H1 (cell line): Measurements from ENCODE around the gene RPN2. TPM values are rescaled to one million over a fixed set of nuclear protein-coding genes. Genes with fewer than 3 reads are reported as not detected.
A peak's percentile ranks its signal among the peaks of the same experiment; 100 is the strongest.

Experiments
- CTCF ChIA-PET: fragments of 300-600 bp; sonication (Branson Sonifier 250); formaldehyde crosslinking; loops from one replicate; lab custom pipeline; 2021; ENCODE audit not compliant: partially characterized antibody; lab: Charles Lee
- POLR2A ChIA-PET: fragments of 300-600 bp; sonication (Branson Sonifier 250); formaldehyde crosslinking; loops from one replicate; lab custom pipeline; 2021; ENCODE audit warnings: inconsistent platforms; ENCODE audit not compliant: partially characterized antibody; lab: Charles Lee
- DNase-seq, 2 experiments: peaks; one replicate each; pipeline versions ENCODE4 v3.0.0 to v3.0.0-alpha.2; 2010 to 2022; ENCODE audit warnings: low spot score in 2 of 2, low read depth in 1 of 2, mixed read lengths in 1 of 2
- FAIRE-seq: peaks from 2 replicates; lab custom pipeline; 2011; peaks lifted over from hg19 to GRCh38; lab: Jason Lieb, UNC
- H2AFZ ChIP-seq: 2 replicates; pipeline ENCODE4 v1.8.1; 2012; ENCODE audit warnings: low read length, inconsistent platforms
- H2AK5ac ChIP-seq: 2 replicates; pipeline ENCODE4 v1.6.1; 2013; ENCODE audit warnings: low read depth, low read length
- H2BK120ac ChIP-seq: replicated peaks from 2 replicates; pipeline ENCODE3; 2013; ENCODE audit warnings: low read depth, low read length, inconsistent platforms
- H2BK12ac ChIP-seq: 2 replicates; pipeline ENCODE4 v1.6.1; 2013; ENCODE audit warnings: low read depth, low read length
- H2BK15ac ChIP-seq: 2 replicates; pipeline ENCODE4 v1.6.1; 2013; ENCODE audit warnings: low read length
- H2BK20ac ChIP-seq: 2 replicates; pipeline ENCODE4 v1.6.1; 2013; ENCODE audit warnings: low read length
- H2BK5ac ChIP-seq: 2 replicates; pipeline ENCODE4 v1.6.1; 2013; ENCODE audit warnings: low read depth, low read length
- H3K14ac ChIP-seq: 2 replicates; pipeline ENCODE4 v1.6.1; 2013; ENCODE audit warnings: inconsistent platforms; ENCODE audit not compliant: insufficient read length
- H3K18ac ChIP-seq: 2 replicates; pipeline ENCODE4 v1.6.1; 2013; ENCODE audit warnings: low read length; ENCODE audit errors: extremely low read depth
- H3K23ac ChIP-seq: 2 replicates; pipeline ENCODE4 v1.6.1; 2013; ENCODE audit warnings: inconsistent platforms; ENCODE audit not compliant: insufficient read length
- H3K23me2 ChIP-seq: 2 replicates; pipeline ENCODE4 v1.6.1; 2013; ENCODE audit warnings: low read depth, low read length
- H3K27ac ChIP-seq: 2 replicates; pipeline ENCODE4 v1.6.1; 2011; ENCODE audit warnings: low read depth, low read length, inconsistent platforms
- H3K27me3 ChIP-seq, 4 experiments: replicated peaks in 1 of 4; 1 replicate in 1 of 4; 2 replicates in 3 of 4; pipeline versions ENCODE4 v1.6.1 to v1.8.1; 2011 to 2013; ENCODE audit warnings: low read length in 3 of 4, mild to moderate bottlenecking in 3 of 4, inconsistent platforms in 2 of 4, mixed read lengths in 2 of 4, moderate library complexity in 1 of 4; ENCODE audit not compliant: control insufficient read depth in 3 of 4, insufficient read depth in 3 of 4; ENCODE audit errors: extremely low read depth in 1 of 4
- H3K36me3 ChIP-seq, 4 experiments: 2 replicates each; pipeline versions ENCODE4 v1.6.1 to v1.8.1; 2011 to 2013; ENCODE audit warnings: mild to moderate bottlenecking in 4 of 4, low read length in 3 of 4, moderate library complexity in 2 of 4, control low read depth in 1 of 4, inconsistent platforms in 1 of 4; ENCODE audit not compliant: insufficient read depth in 4 of 4, control insufficient read depth in 2 of 4
- H3K4ac ChIP-seq: replicated peaks from 2 replicates; pipeline ENCODE3; 2013; ENCODE audit warnings: low read length, low read depth, mixed read lengths, inconsistent platforms; ENCODE audit not compliant: insufficient read length
- H3K4me1 ChIP-seq, 4 experiments: replicated peaks in 1 of 4; 1 replicate in 1 of 4; 2 replicates in 3 of 4; pipeline versions ENCODE4 v1.6.1 to v1.8.1; 2011 to 2013; ENCODE audit warnings: low read length in 3 of 4, inconsistent platforms in 2 of 4, mixed read lengths in 1 of 4; ENCODE audit not compliant: insufficient read depth in 4 of 4, control insufficient read depth in 3 of 4
- H3K4me2 ChIP-seq, 2 experiments: 2 replicates each; pipeline versions ENCODE4 v1.6.1 to v1.8.1; 2011 to 2013; ENCODE audit warnings: low read depth in 2 of 2, low read length in 2 of 2, control low read depth in 1 of 2, inconsistent platforms in 1 of 2, mild to moderate bottlenecking in 1 of 2; ENCODE audit not compliant: insufficient read depth in 1 of 2
- H3K4me3 ChIP-seq, 4 experiments: fragments of 200-600, 300-600 bp in 1 of 4; sonication (generic), shearing (Covaris generic), sonication (Bioruptor Twin) in 1 of 4; 2 replicates each; pipeline versions ENCODE4 v1.5.1 to v1.8.1; 2011 to 2016; ENCODE audit warnings: low read length in 4 of 4, low read depth in 3 of 4, control low read depth in 2 of 4, inconsistent platforms in 2 of 4, mild to moderate bottlenecking in 2 of 4, mixed read lengths in 1 of 4, moderate library complexity in 1 of 4; ENCODE audit not compliant: insufficient read depth in 2 of 4; ENCODE audit errors: extremely low read depth in 1 of 4
- H3K56ac ChIP-seq: replicated peaks from 2 replicates; pipeline ENCODE3; 2013; ENCODE audit warnings: low read depth, mild to moderate bottlenecking, mixed read lengths, low read length, inconsistent platforms; ENCODE audit not compliant: insufficient read length
- H3K79me1 ChIP-seq: 2 replicates; pipeline ENCODE4 v1.6.1; 2013; ENCODE audit warnings: low read depth, low read length, control low read depth
- H3K79me2 ChIP-seq, 2 experiments: 2 replicates each; pipeline versions ENCODE4 v1.6.1 to v1.8.1; 2012 to 2013; ENCODE audit warnings: low read length in 2 of 2, mild to moderate bottlenecking in 2 of 2, inconsistent platforms in 1 of 2; ENCODE audit not compliant: insufficient read depth in 2 of 2, control insufficient read depth in 1 of 2
- H3K9ac ChIP-seq, 4 experiments: replicated peaks in 1 of 4; 1 replicate in 1 of 4; 2 replicates in 3 of 4; pipeline versions ENCODE4 v1.6.1 to v1.8.1; 2011 to 2013; ENCODE audit warnings: low read depth in 3 of 4, low read length in 3 of 4, control low read depth in 2 of 4, mild to moderate bottlenecking in 2 of 4, moderate library complexity in 2 of 4, inconsistent platforms in 1 of 4; ENCODE audit errors: extremely low read depth in 1 of 4
- H3K9me3 ChIP-seq, 2 experiments: 2 replicates each; pipeline versions ENCODE4 v1.6.1 to v1.8.1; 2012 to 2013; ENCODE audit warnings: mild to moderate bottlenecking in 2 of 2, moderate library complexity in 2 of 2, control low read depth in 1 of 2, inconsistent platforms in 1 of 2, low read depth in 1 of 2, low read length in 1 of 2, mixed read lengths in 1 of 2; ENCODE audit not compliant: insufficient read depth in 2 of 2
- H4K20me1 ChIP-seq, 2 experiments: replicated peaks in 1 of 2; 2 replicates each; pipeline versions ENCODE3 to v1.8.1; 2011 to 2013; ENCODE audit warnings: inconsistent platforms in 2 of 2, low read length in 2 of 2, mild to moderate bottlenecking in 1 of 2; ENCODE audit not compliant: insufficient read depth in 2 of 2, control insufficient read depth in 1 of 2
- H4K5ac ChIP-seq: 2 replicates; pipeline ENCODE4 v1.6.1; 2013; ENCODE audit warnings: low read length, low read depth, mixed read lengths, inconsistent platforms; ENCODE audit not compliant: insufficient read length
- H4K8ac ChIP-seq: 2 replicates; pipeline ENCODE4 v1.8.0; 2013; ENCODE audit warnings: mild to moderate bottlenecking, moderate library complexity, low read length, inconsistent platforms; ENCODE audit not compliant: insufficient read depth; ENCODE audit errors: extremely low read depth
- H4K91ac ChIP-seq: replicated peaks from 2 replicates; pipeline ENCODE3; 2013; ENCODE audit warnings: low read length, mixed read lengths, inconsistent platforms; ENCODE audit not compliant: insufficient read length
- CEBPB ChIP-seq: IDR thresholded peaks from 2 replicates; pipeline ENCODE4 v1.6.1; 2012; ENCODE audit warnings: low read depth, low read length
- EZH2 ChIP-seq: fragments of 200-600 bp; sonication (generic); IDR thresholded peaks from 2 replicates; pipeline ENCODE4 v1.7.1; 2012; ENCODE audit warnings: low read depth, mild to moderate bottlenecking, moderate library complexity, low read length, inconsistent platforms; ENCODE audit not compliant: severe bottlenecking
- PHF8 ChIP-seq: fragments of 200-600 bp; sonication (generic); conservative IDR thresholded peaks from 2 replicates; pipeline ENCODE4 v1.7.1; 2012; ENCODE audit warnings: low read depth, mild to moderate bottlenecking, inconsistent platforms, low read length, moderate library complexity
- RNF2 ChIP-seq: fragments of 200-900, 300-1000 bp; sonication (generic); IDR thresholded peaks from 2 replicates; pipeline ENCODE4 v1.7.1; 2016; ENCODE audit warnings: borderline replicate concordance, low read depth, mild to moderate bottlenecking, antibody characterized with exemption, low read length; ENCODE audit not compliant: poor library complexity, severe bottlenecking; ENCODE audit errors: missing control alignments
- RXRA ChIP-seq: IDR thresholded peaks from 2 replicates; pipeline ENCODE4 v1.6.1; 2011; ENCODE audit warnings: low read depth, mild to moderate bottlenecking, low read length, moderate library complexity; ENCODE audit not compliant: insufficient read depth
- SIN3A ChIP-seq, 2 experiments: IDR thresholded peaks in 1 of 2; conservative IDR thresholded peaks in 1 of 2; 2 replicates each; pipeline ENCODE4 v1.6.1; 2011 to 2012; ENCODE audit warnings: low read length in 2 of 2, improper control_type of control experiment in 1 of 2, low read depth in 1 of 2, mild to moderate bottlenecking in 1 of 2
- SP2 ChIP-seq: IDR thresholded peaks from 2 replicates; pipeline ENCODE4 v1.6.1; 2012; ENCODE audit warnings: mild to moderate bottlenecking, low read length, inconsistent platforms
- WGBS, 2 experiments: shearing (Covaris generic) in 1 of 2; methylation state at CpG; one replicate each; pipeline versions ENCODE4 v1.1.6 to v1.1.7; 2013 to 2015; ENCODE audit warnings: low lambda C conversion rate in 2 of 2, mixed read lengths in 2 of 2, inconsistent platforms in 1 of 2, low coverage in 1 of 2, missing lambda C conversion rate in 1 of 2; ENCODE audit not compliant: insufficient replicate concordance in 2 of 2, insufficient coverage in 1 of 2, insufficient read length in 1 of 2; ENCODE audit errors: extremely low coverage in 1 of 2, missing lambda C conversion rate in 1 of 2; 5-methylcytosine and 5-hydroxymethylcytosine counted together
- polyA plus RNA-seq, 7 experiments: library from polyadenylated mRNA; depleted of rRNA in 3 of 7; stranded (reverse) in 5 of 7; unstranded in 2 of 7; fragments of >200 nt in 5 of 7; fragments of 200-250 nt in 2 of 7; gene quantifications; 1 replicate in 5 of 7; 2 replicates in 1 of 7; 4 replicates in 1 of 7; pipeline versions ENCODE4 v1.2.1 to v1.2.3, GENCODE V29; 2011 to 2013; ENCODE audit warnings: missing spikeins in 2 of 7, mixed read lengths in 2 of 7
- total RNA-seq: library from RNA; stranded (reverse); fragmentation: NEBNext Ultra II Directional; extraction: Animal tissue kit (Norgen Biotek cat#: 25700); gene quantifications from 2 replicates; pipeline ENCODE4 v1.2.1, GENCODE V29; 2021
- TF ChIP-seq, protein P1 (sequence below): IDR thresholded peaks from 2 replicates; pipeline ENCODE4 v1.6.1; 2012; ENCODE audit warnings: inconsistent platforms
- TF ChIP-seq, protein P2 (sequence below): IDR thresholded peaks from 2 replicates; pipeline ENCODE4 v1.6.1; 2012; ENCODE audit warnings: inconsistent platforms

RPN2 gene
- total and polyA plus RNA-seq, 2 of the 8 experiments (the other 6 are each of a cell fraction or from before 2014, with no cell fraction given), result 236 to 379 TPM

DNA sequence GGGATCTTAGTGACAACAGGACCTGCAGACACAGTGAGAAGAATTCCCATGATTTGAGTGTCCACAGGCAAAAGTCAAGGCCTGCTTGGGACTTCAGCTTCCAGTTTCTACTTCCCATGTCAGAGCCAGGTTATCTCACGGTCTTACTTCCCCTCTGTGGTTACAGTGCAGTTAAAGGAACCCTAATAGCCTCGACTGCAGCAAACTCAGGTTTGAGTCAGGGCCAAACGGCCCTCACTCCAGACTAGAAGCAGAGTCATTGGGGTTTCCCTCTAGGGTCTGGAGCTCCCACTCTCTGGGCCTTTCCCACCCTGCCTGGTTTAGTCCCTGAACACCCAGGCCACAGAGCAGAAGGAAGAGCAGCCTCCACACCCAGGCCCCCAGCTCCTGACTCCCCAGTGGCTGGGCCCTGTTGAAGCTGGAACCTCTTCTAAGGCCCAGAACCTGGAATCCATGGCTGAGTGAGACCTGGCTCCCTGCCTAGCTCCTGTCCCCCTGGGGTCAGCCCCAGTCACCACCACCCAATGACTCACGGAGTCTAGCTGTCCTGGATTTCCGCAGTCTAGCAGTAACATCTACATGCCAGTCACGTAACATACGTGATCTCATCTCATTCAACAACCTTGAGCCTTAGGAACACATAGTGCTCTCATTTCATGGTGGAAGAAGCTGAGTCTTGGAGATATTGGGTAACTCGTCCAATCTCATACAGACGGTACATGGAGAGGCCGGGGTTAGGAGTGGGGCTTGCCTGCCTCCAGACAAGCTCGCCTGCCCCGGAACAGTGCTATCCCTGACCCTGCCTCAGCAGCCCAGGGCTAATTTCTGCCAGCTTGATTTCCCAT is 91.7 kb downstream of the RPN2 start:
- Histone ChIP-seq H2BK15ac (peak overlapping the region; percentile 46; the same call in 1 of the 2 replicates), H3K14ac (no peak overlapping the region), H3K27ac (no peak overlapping the region), H4K20me1 (no peaks in the 10 kb centered on the region), H3K36me3 (no peaks in the 10 kb centered on the region), H3K4me3 (no peak overlapping the region), H3K9ac (no peak overlapping the region), H2BK12ac (peak overlapping the region; percentile 79; the same call in 1 of the 2 replicates), H2AFZ (no peak overlapping the region), H3K27me3 (no peaks in the 10 kb centered on the region), H3K23ac (no peak overlapping the region), H2AK5ac (no peak overlapping the region), H3K9me3 (0 out of 4 replicates have a peak, but pooled peaks cover 0 to 4% of the 10 kb centered on the region in 2 experiments), H2BK20ac (0 out of 2 replicates have a peak overlapping the region, but pooled peaks have one; percentile 64), H3K79me1 (no peaks in the 10 kb centered on the region), H2BK120ac (no peak overlapping the region), H3K18ac (no peak overlapping the region), H4K8ac (no peak overlapping the region; the same call in 1 of the 2 replicates), H4K91ac (peak overlapping the region; percentile 78), H3K4ac (peak overlapping the region; percentile 65), H3K56ac (no peak overlapping the region), H3K4me1 (peaks cover 4 to 14% (median 11%) of the 10 kb centered on the region in 4 experiments), H3K79me2 (no peaks in the 10 kb centered on the region), H3K4me2 (no peak overlapping the region), H3K23me2 (no peaks in the 10 kb centered on the region), H4K5ac (no peak overlapping the region), H2BK5ac (no peak overlapping the region)
- DNase-seq (no peak), FAIRE-seq (no peak)
- POLR2A ChIA-PET, result interaction anchor here (1.2 kb wide), 1 partner anchor 248 kb away, joined by 3 read pairs; no protein-coding TSS in a partner anchor
- 92% methylated on average over 12 of the region's 12 CpGs; no CpG with 5 or more reads in 1 of the 2 experiments for WGBS, 2 experiments
- CTCF ChIA-PET, result interaction anchor here (0.5 to 10.0 kb wide), 29 partner anchors 12 to 346 kb away, joined by 3 to 91 read pairs (median 5); partner anchors contain the start of gene MANBAL
- TF ChIP-seq SP2 (no peak), PHF8 (no peak), RNF2 (no peak), CEBPB (no peak), SIN3A (conservative IDR thresholded peaks at IDR 0.05 in 1 of 2, IDR thresholded peaks at IDR 0.05 in 1 of 2; ENCODE audit: low read depth in 1 of 2, low read length in 2 of 2) (no peak), EZH2 (no peak), RXRA (no peak)
- TF ChIP-seq, protein P1, sequence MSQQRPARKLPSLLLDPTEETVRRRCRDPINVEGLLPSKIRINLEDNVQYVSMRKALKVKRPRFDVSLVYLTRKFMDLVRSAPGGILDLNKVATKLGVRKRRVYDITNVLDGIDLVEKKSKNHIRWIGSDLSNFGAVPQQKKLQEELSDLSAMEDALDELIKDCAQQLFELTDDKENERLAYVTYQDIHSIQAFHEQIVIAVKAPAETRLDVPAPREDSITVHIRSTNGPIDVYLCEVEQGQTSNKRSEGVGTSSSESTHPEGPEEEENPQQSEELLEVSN, result no peak
- TF ChIP-seq, protein P2, sequence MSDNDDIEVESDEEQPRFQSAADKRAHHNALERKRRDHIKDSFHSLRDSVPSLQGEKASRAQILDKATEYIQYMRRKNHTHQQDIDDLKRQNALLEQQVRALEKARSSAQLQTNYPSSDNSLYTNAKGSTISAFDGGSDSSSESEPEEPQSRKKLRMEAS, result no peak
